ENCODE measurements around the gene MNT.

- TF ChIP-seq POLR2A (IDR thresholded peaks at IDR 0.05) (no peak), EP300 (IDR thresholded peaks at IDR 0.05; ENCODE audit: low read depth) (no peak)
These were observed 19.3 kb upstream of the MNT start for GRCh38 chr17:2420176-2420575.

All from transverse colon (tissue), 1 donor.